BLaER1 treated with 17β-estradiol and CSF1 and Interleukin-3, amounts not matched to agents 10 nM and 100 nM (cell line): Measurements from ENCODE around the gene B3GNT2.

Experiments
- H3K27ac ChIP-seq, 11 experiments: shearing (Covaris generic); formaldehyde crosslinking; 2 replicates each; pipeline ENCODE4 v1.8.1; 2022
- H3K27me3 ChIP-seq, 11 experiments: shearing (Covaris generic); formaldehyde crosslinking; 2 replicates each; pipeline ENCODE4 v1.8.1; 2022
- H3K36me3 ChIP-seq, 11 experiments: shearing (Covaris generic); formaldehyde crosslinking; 2 replicates each; pipeline ENCODE4 v1.8.1; 2022
- H3K4me1 ChIP-seq, 10 experiments: shearing (Covaris generic); formaldehyde crosslinking; 2 replicates each; pipeline ENCODE4 v1.8.1; 2022
- H3K4me2 ChIP-seq, 11 experiments: shearing (Covaris generic); formaldehyde crosslinking; 2 replicates each; pipeline ENCODE4 v1.8.1; 2022
- H3K4me3 ChIP-seq, 10 experiments: shearing (Covaris generic); formaldehyde crosslinking; 2 replicates each; pipeline ENCODE4 v1.8.1; 2022
- H3K9ac ChIP-seq, 11 experiments: shearing (Covaris generic); formaldehyde crosslinking; 2 replicates each; pipeline ENCODE4 v1.8.1; 2022
- H3K9me3 ChIP-seq, 11 experiments: shearing (Covaris generic); formaldehyde crosslinking; replicated peaks in 1 of 11; 2 replicates each; pipeline ENCODE4 v1.8.1; 2022
- H4K20me1 ChIP-seq, 11 experiments: shearing (Covaris generic); formaldehyde crosslinking; 2 replicates each; pipeline ENCODE4 v1.8.1; 2022
- Cebpa-rat ChIP-seq, 11 experiments: shearing (Covaris generic); IDR thresholded peaks; 2 replicates each; pipeline ENCODE4 v1.8.1; 2022

B3GNT2 gene

DNA sequence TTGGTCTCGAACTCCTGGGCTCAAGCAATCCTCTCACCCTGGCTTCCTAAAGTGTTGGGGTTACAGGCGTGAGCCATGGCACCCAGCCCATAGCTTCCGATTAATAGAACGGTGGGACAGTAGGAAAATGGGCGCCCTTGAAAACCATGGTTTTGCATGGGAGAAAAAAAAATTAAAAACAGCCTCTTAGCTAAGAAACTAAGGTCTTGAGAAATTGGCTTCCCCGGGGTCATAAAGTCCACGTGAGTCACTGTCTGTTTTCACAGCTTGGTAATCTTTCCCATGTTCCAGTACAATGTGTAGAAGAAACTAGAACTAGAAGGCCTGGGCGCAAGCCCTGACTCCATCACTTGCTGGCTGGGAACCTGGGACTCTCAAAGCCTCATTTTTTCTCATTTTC is 20.7 kb downstream of the B3GNT2 start:
- TF ChIP-seq Cebpa-rat (IDR thresholded peaks at IDR 0.05), result no peak
- H3K27ac ChIP-seq, result peak overlapping the region in 1 of 11 experiments; percentile 18; a peak in 1 of 22 replicates
- H3K4me3 ChIP-seq, result no peak overlapping the region
- H4K20me1 ChIP-seq, result peaks cover 48 to 100% (median 95%) of the 10 kb centered on the region in 11 experiments; a peak in 21 of 22 replicates
- peak overlapping the region in 1 of 11 experiments; percentile 28; a peak in 1 of 22 replicates for H3K9ac ChIP-seq
- H3K4me1 ChIP-seq, result peaks cover 0 to 99% (median 7%) of the 10 kb centered on the region in 10 experiments; a peak in 10 of 20 replicates
- peak overlapping the region in 4 of 11 experiments; percentile 13 to 84 (median 72); a peak in 6 of 22 replicates for H3K4me2 ChIP-seq
- peaks cover 10 to 98% (median 86%) of the 10 kb centered on the region in 11 experiments; a peak in 20 of 22 replicates for H3K9me3 ChIP-seq
- peaks cover 33 to 100% (median 96%) of the 10 kb centered on the region in 11 experiments for H3K36me3 ChIP-seq
- H3K27me3 ChIP-seq, result no peaks in the 10 kb centered on the region

DNA sequence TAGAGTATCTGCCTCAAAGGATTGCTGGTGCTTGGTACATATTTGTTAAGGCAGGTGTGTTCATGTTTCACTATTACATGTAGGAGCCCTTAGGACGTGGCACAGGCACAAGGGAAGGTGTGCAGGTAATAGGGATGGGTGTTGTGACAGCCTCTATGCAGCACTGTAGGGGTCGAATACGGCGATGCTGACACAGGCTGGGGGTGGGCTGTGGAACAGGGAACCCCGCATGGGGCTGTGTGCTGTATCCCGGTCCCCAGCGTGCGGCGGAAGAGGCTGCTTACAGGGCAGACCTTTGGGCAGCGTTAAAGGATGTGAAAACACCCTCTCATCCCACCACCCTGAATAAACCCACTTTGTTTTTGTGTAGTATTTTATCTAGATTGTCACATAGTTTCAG is 21.5 kb downstream of the B3GNT2 start:
- Histone ChIP-seq H3K4me1 (peaks cover 0 to 100% (median 7%) of the 10 kb centered on the region in 10 experiments; a peak in 10 of 20 replicates), H4K20me1 (peaks cover 48 to 100% (median 95%) of the 10 kb centered on the region in 11 experiments; a peak in 21 of 22 replicates), H3K9me3 (peaks cover 9 to 98% (median 86%) of the 10 kb centered on the region in 11 experiments; a peak in 20 of 22 replicates), H3K4me3 (no peak overlapping the region), H3K4me2 (peak overlapping the region in 5 of 11 experiments; percentile 13 to 84 (median 67); a peak in 10 of 22 replicates), H3K9ac (peak overlapping the region in 1 of 11 experiments; percentile 21; a peak in 2 of 22 replicates), H3K27me3 (no peaks in the 10 kb centered on the region), H3K36me3 (peaks cover 30 to 100% (median 96%) of the 10 kb centered on the region in 11 experiments), H3K27ac (0 out of 22 replicates have a peak overlapping the region, but pooled peaks of 2 of the 11 experiments have one; percentile 0 to 4)
- no peak for TF ChIP-seq Cebpa-rat (IDR thresholded peaks at IDR 0.05)

DNA sequence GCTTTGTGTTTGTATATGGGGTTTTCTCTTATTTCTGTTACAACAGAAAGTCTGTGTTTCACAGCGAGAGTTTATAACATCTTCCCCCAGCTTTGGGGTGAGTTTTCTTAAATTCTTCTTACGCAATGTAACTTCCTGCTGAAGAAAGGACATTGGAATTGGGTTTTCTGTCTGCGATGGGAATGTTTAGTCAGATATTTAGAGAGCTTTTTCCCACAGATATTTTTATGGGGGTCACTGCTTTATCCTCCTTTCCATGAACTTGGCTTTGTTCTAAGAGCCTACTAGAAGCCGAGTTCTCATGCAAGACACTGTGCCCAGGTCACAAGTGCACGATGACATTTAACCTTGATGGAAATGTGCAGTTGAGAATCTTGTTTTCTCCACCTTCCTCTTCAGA is 22.1 kb downstream of the B3GNT2 start:
- Histone ChIP-seq H3K27ac (peak overlapping the region in 1 of 11 experiments; percentile 19; a peak in 1 of 22 replicates), H3K36me3 (peaks cover 30 to 100% (median 97%) of the 10 kb centered on the region in 11 experiments), H3K27me3 (no peaks in the 10 kb centered on the region), H3K4me3 (no peak overlapping the region), H3K9ac (peak overlapping the region in 1 of 11 experiments; percentile 21; a peak in 2 of 22 replicates), H4K20me1 (peaks cover 42 to 100% (median 95%) of the 10 kb centered on the region in 11 experiments; a peak in 21 of 22 replicates), H3K9me3 (peaks cover 9 to 99% (median 86%) of the 10 kb centered on the region in 11 experiments; a peak in 20 of 22 replicates), H3K4me2 (peak overlapping the region in 5 of 11 experiments; percentile 13 to 84 (median 67); a peak in 8 of 22 replicates), H3K4me1 (peaks cover 0 to 100% (median 7%) of the 10 kb centered on the region in 10 experiments; a peak in 10 of 20 replicates)
- TF ChIP-seq Cebpa-rat (IDR thresholded peaks at IDR 0.05), result 0 out of 22 replicates have a peak, but pooled peaks of 1 of the 11 experiments have one; percentile 33

DNA sequence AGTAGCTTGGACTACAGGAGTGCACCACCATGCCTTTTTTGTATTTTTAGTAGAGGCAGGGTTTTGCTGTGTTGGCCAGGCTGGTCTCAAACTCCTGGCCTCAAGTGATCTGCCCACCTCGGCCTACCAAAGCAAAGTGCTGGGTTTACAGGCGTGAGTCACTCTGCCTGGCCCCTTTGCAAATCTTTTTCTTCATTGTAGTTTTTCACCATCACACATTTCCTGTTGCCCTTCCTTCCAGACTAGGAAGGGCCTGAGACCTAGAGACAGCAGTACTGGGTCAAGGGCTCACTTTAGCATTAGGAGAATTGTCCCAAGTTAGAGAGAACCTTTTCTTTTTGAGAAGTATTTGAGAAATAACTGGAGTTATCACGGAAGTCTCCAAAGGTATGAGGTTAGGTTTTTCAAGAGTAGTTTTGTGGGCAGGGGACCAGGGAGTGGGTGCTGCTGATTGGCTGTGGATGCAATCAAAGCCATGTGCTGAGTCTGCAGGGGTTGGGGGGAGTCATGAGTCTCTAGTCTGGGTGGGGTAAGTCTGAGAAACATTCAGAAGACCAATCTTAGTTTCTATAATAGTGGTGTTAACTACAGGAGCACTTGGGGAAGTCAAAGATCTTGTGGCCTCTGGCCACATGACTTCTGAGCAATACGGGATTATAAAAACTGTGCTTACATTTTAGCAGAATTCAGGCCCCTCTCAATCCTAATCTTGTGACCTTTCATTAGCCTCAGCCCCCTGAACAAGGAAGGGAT is 23.7 kb downstream of the B3GNT2 start:
- peaks cover 28 to 99% (median 94%) of the 10 kb centered on the region in 11 experiments for H3K36me3 ChIP-seq
- no peak overlapping the region for H3K9ac ChIP-seq
- no peaks in the 10 kb centered on the region for H3K27me3 ChIP-seq
- H3K4me1 ChIP-seq, result peaks cover 0 to 86% (median 5%) of the 10 kb centered on the region in 10 experiments; a peak in 10 of 20 replicates
- H3K27ac ChIP-seq, result peak overlapping the region in 2 of 11 experiments; percentile 9 to 39; a peak in 2 of 22 replicates
- H3K4me2 ChIP-seq, result peak overlapping the region in 3 of 11 experiments; percentile 16 to 84 (median 76); a peak in 5 of 22 replicates
- no peak for TF ChIP-seq Cebpa-rat (IDR thresholded peaks at IDR 0.05)
- H3K4me3 ChIP-seq, result peak overlapping the region in 2 of 10 experiments; percentile 23 to 28; a peak in 1 of 20 replicates
- H4K20me1 ChIP-seq, result peaks cover 26 to 100% (median 81%) of the 10 kb centered on the region in 11 experiments; a peak in 17 of 22 replicates
- peaks cover 9 to 93% (median 85%) of the 10 kb centered on the region in 11 experiments; a peak in 20 of 22 replicates for H3K9me3 ChIP-seq

DNA sequence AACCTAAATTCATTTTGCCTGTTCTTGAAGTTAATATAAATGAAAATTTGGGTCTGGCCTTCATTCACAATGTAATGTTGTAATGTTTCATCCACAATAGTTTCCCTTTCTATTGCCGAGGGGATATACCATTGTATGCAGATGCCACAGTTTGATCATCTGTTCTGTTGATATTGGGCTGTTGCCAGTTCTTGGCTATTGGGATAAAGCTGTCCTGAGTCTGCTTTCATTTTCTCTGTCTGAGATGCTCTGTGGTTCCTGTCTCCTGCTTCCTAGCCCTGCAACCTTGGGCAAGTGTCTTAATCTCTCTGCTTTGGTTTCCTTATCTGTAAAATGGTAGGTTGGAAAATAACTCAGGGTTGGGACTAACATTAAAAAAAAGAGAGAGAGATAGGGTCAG is 25.2 kb downstream of the B3GNT2 start:
- H3K4me2 ChIP-seq, result peak overlapping the region in 2 of 11 experiments; percentile 76 to 84; a peak in 3 of 22 replicates
- no peaks in the 10 kb centered on the region for H3K27me3 ChIP-seq
- no peak for TF ChIP-seq Cebpa-rat (IDR thresholded peaks at IDR 0.05)
- H3K9ac ChIP-seq, result no peak overlapping the region
- H3K4me1 ChIP-seq, result peaks cover 0 to 85% (median 6%) of the 10 kb centered on the region in 10 experiments; a peak in 12 of 20 replicates
- H3K9me3 ChIP-seq, result peaks cover 9 to 88% (median 81%) of the 10 kb centered on the region in 11 experiments; a peak in 20 of 22 replicates
- H3K4me3 ChIP-seq, result no peak overlapping the region
- peaks cover 44 to 100% (median 95%) of the 10 kb centered on the region in 11 experiments for H3K36me3 ChIP-seq
- no peak overlapping the region for H3K27ac ChIP-seq
- peaks cover 16 to 100% (median 79%) of the 10 kb centered on the region in 11 experiments; a peak in 14 of 22 replicates for H4K20me1 ChIP-seq

DNA sequence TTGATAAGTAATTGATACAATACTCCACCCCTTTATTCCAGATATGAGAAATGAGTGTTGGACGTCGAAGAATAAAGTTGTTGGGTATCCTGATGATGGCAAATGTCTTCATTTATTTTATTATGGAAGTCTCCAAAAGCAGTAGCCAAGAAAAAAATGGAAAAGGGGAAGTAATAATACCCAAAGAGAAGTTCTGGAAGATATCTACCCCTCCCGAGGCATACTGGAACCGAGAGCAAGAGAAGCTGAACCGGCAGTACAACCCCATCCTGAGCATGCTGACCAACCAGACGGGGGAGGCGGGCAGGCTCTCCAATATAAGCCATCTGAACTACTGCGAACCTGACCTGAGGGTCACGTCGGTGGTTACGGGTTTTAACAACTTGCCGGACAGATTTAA is 26.3 kb downstream of the B3GNT2 start:
- TF ChIP-seq Cebpa-rat (IDR thresholded peaks at IDR 0.05), result no peak
- H4K20me1 ChIP-seq, result peaks cover 13 to 100% (median 75%) of the 10 kb centered on the region in 11 experiments; a peak in 14 of 22 replicates
- H3K27me3 ChIP-seq, result no peaks in the 10 kb centered on the region
- H3K4me3 ChIP-seq, result no peak overlapping the region
- peaks cover 0 to 80% (median 7%) of the 10 kb centered on the region in 10 experiments; a peak in 14 of 20 replicates for H3K4me1 ChIP-seq
- H3K36me3 ChIP-seq, result peaks cover 51 to 98% (median 91%) of the 10 kb centered on the region in 11 experiments
- peaks cover 9 to 78% (median 70%) of the 10 kb centered on the region in 11 experiments; a peak in 20 of 22 replicates for H3K9me3 ChIP-seq
- H3K4me2 ChIP-seq, result peak overlapping the region in 2 of 11 experiments; percentile 26 to 84; a peak in 4 of 22 replicates
- H3K27ac ChIP-seq, result no peak overlapping the region
- no peak overlapping the region for H3K9ac ChIP-seq

DNA sequence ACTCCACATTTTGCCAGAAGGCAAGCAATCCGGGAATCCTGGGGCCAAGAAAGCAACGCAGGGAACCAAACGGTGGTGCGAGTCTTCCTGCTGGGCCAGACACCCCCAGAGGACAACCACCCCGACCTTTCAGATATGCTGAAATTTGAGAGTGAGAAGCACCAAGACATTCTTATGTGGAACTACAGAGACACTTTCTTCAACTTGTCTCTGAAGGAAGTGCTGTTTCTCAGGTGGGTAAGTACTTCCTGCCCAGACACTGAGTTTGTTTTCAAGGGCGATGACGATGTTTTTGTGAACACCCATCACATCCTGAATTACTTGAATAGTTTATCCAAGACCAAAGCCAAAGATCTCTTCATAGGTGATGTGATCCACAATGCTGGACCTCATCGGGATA is 26.8 kb downstream of the B3GNT2 start:
- Histone ChIP-seq H3K4me3 (no peak overlapping the region), H3K36me3 (peaks cover 55 to 98% (median 89%) of the 10 kb centered on the region in 11 experiments), H3K9me3 (peaks cover 9 to 73% (median 65%) of the 10 kb centered on the region in 11 experiments; a peak in 20 of 22 replicates), H3K4me1 (peaks cover 0 to 79% (median 10%) of the 10 kb centered on the region in 10 experiments; a peak in 11 of 20 replicates), H4K20me1 (peaks cover 13 to 100% (median 75%) of the 10 kb centered on the region in 11 experiments; a peak in 14 of 22 replicates), H3K27ac (no peak overlapping the region), H3K9ac (no peak overlapping the region), H3K4me2 (peak overlapping the region in 2 of 11 experiments; percentile 26 to 52; a peak in 4 of 22 replicates), H3K27me3 (no peaks in the 10 kb centered on the region)
- no peak for TF ChIP-seq Cebpa-rat (IDR thresholded peaks at IDR 0.05)

DNA sequence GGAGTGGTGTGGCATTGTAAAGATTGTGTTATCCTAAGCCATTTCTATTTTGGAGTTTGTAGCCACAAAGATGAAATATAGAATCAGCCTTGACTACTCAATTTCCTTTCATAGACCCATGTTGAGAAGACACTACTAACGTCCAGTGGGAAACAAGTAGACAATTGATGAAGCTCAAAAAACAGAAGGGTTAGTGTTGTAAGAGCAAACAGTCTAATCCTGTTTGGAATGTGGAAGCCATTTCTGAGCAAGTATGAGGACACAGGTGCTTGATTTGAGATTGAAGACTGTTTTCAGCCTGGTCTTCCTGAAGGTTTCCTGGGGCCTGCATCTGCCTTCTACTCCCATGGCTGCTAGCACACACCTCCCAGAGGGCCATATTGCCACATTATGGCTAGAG is 29.1 kb downstream of the B3GNT2 start:
- H3K9ac ChIP-seq, result no peak overlapping the region
- no peaks in the 10 kb centered on the region for H3K27me3 ChIP-seq
- H3K27ac ChIP-seq, result no peak overlapping the region
- peaks cover 49 to 81% (median 67%) of the 10 kb centered on the region in 11 experiments for H3K36me3 ChIP-seq
- TF ChIP-seq Cebpa-rat (IDR thresholded peaks at IDR 0.05), result no peak
- H3K9me3 ChIP-seq, result peaks cover 0 to 50% (median 42%) of the 10 kb centered on the region in 11 experiments; a peak in 20 of 22 replicates
- peaks cover 7 to 96% (median 63%) of the 10 kb centered on the region in 11 experiments; a peak in 13 of 22 replicates for H4K20me1 ChIP-seq
- 0 out of 22 replicates have a peak overlapping the region, but pooled peaks of 1 of the 11 experiments have one; percentile 13 for H3K4me2 ChIP-seq
- peaks cover 10 to 75% (median 23%) of the 10 kb centered on the region in 10 experiments; a peak in 18 of 20 replicates for H3K4me1 ChIP-seq
- H3K4me3 ChIP-seq, result no peak overlapping the region
